Nephron progenitor cell (in vitro differentiated cells): ENCODE measurements around the gene NPM3.

Experiments
- DNase-seq: peaks from one replicate; pipeline ENCODE4 v3.0.0; 2021
- H3K27ac Mint-ChIP-seq: 2 replicates; pipeline ENCODE4 v1.8.0; 2021; ENCODE audit warnings: mild to moderate bottlenecking, moderate library complexity, mixed read lengths
- H3K27me3 Mint-ChIP-seq: 2 replicates; pipeline ENCODE4 v1.8.0; 2021; ENCODE audit warnings: mild to moderate bottlenecking, low read depth, mixed read lengths; ENCODE audit not compliant: poor library complexity
- H3K36me3 Mint-ChIP-seq: 2 replicates; pipeline ENCODE4 v1.8.0; 2021; ENCODE audit warnings: low read depth, mixed read lengths
- H3K4me1 Mint-ChIP-seq: 2 replicates; pipeline ENCODE4 v1.8.0; 2021; ENCODE audit warnings: mixed read lengths
- H3K4me3 Mint-ChIP-seq: 2 replicates; pipeline ENCODE4 v1.8.0; 2021; ENCODE audit warnings: mild to moderate bottlenecking, moderate library complexity, mixed read lengths
- H3K9me3 Mint-ChIP-seq: 2 replicates; pipeline ENCODE4 v1.8.0; 2021; ENCODE audit warnings: mild to moderate bottlenecking, moderate library complexity, mixed read lengths
- CTCF ChIP-seq: fragments of 200-600 bp; sonication (generic); IDR thresholded peaks from 2 replicates; pipeline ENCODE4 v1.5.0; 2021; ENCODE audit warnings: antibody characterized with exemption

NPM3 gene

GRCh38 chr10:101818119-101818871 lies 35.0 kb upstream of the NPM3 start, which contains the start of gene OGA:
OGA (minus strand) TSS chr10:101818444; CDS start chr10:101818022, 422 bp downstream.
- Mint-ChIP-seq H3K9me3 (no peaks in the 10 kb centered on the region), H3K4me3 (peak within 1 kb of the TSS; percentile 92), H3K27me3 (no peaks in the 10 kb centered on the region), H3K36me3 (peaks cover 27% of the 10 kb centered on the region), H3K27ac (peak within 1 kb of the TSS; percentile 99), H3K4me1 (peaks cover 56% of the 10 kb centered on the region)
- DNase-seq, result peak; percentile 96
- TF ChIP-seq CTCF, result no peak

GRCh38 chr10:101817337-101818118 lies 34.3 kb upstream of the NPM3 start:
- peaks cover 64% of the 10 kb centered on the region for H3K4me1 Mint-ChIP-seq
- H3K9me3 Mint-ChIP-seq, result no peaks in the 10 kb centered on the region
- no peak for TF ChIP-seq CTCF
- H3K36me3 Mint-ChIP-seq, result peaks cover 32% of the 10 kb centered on the region
- no peaks in the 10 kb centered on the region for H3K27me3 Mint-ChIP-seq
- H3K4me3 Mint-ChIP-seq, result peak overlapping the region; percentile 92
- peak; percentile 38 for DNase-seq
- H3K27ac Mint-ChIP-seq, result peak overlapping the region; percentile 99

- Mint-ChIP-seq H3K27me3 (no peaks in the 10 kb centered on the region), H3K4me1 (peaks cover 64% of the 10 kb centered on the region), H3K27ac (peak overlapping the region; percentile 99), H3K4me3 (peak overlapping the region; percentile 92), H3K36me3 (peaks cover 29% of the 10 kb centered on the region), H3K9me3 (no peaks in the 10 kb centered on the region)
- DNase-seq, result no peak
- no peak for TF ChIP-seq CTCF
These were observed 33.7 kb upstream of the NPM3 start for GRCh38 chr10:101816913-101817336.

DNA sequence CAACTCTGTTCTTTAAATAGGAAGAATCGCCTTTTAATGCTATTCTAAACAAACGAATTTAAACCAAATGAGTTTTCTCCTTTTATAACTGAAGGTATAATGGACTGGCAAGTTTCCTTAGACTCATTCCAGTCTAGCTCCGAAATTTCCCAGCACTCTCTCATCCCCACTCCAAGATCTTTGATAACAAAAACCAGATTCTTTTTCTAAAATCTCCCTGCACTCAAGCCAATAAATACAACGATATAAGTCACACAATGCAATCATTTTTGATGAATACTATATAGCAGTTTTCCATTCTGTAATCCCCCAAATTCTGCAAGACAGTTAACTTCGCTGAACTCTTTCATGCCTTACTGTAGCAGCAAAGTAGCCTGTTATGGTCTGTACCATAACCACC lies 33.1 kb upstream of the NPM3 start:
- H3K27me3 Mint-ChIP-seq, result no peaks in the 10 kb centered on the region
- no peak overlapping the region for H3K27ac Mint-ChIP-seq
- H3K9me3 Mint-ChIP-seq, result no peaks in the 10 kb centered on the region
- H3K4me3 Mint-ChIP-seq, result peak overlapping the region; percentile 92
- TF ChIP-seq CTCF, result no peak
- peaks cover 58% of the 10 kb centered on the region for H3K4me1 Mint-ChIP-seq
- DNase-seq, result no peak
- peaks cover 25% of the 10 kb centered on the region for H3K36me3 Mint-ChIP-seq

DNA sequence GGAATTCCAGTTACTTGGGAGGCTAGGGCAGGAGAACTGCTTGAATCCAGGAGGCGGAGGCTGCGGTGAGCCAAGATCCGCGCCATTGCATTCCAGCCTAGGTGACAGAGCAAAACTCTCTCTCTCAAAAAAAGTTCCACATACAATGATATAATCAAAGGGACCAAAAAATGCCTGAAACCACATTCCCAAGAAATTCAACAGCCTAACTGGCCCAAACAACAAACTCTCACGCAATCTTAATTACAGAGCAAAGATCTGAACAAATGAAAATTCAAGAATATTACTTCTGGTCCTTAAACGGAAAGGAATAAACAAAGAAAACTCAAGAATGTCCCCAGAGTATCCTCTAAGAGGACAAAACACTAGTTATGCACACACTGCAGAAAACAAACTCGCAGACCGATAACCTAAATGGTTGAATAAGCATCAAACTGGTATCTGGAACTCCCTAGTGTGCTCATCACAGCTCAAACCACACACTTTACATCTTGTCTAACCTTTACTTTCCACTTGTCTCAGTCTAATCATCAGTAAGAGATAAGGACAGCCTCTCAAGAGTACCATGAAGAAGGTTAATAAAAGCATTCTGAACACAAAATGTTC lies 31.3 kb upstream of the NPM3 start:
- no peak for DNase-seq
- TF ChIP-seq CTCF, result no peak
- H3K4me1 Mint-ChIP-seq, result peaks cover 49% of the 10 kb centered on the region

More for the DNA sequence above, 31.3 kb upstream of the NPM3 start:
- H3K4me3 Mint-ChIP-seq, result peak overlapping the region; percentile 92
- peak overlapping the region; percentile 79 for H3K27ac Mint-ChIP-seq
- H3K9me3 Mint-ChIP-seq, result no peaks in the 10 kb centered on the region
- H3K27me3 Mint-ChIP-seq, result no peaks in the 10 kb centered on the region
- H3K36me3 Mint-ChIP-seq, result peaks cover 33% of the 10 kb centered on the region
